NCI-H2196 treated with DMSO at 0.1 percent for 48 hours (cell line): Measurements from ENCODE around the gene STAT5A.
"Not testable (repeated sequence)": the region's sequence is repeated elsewhere in the genome, so short reads cannot be mapped to it uniquely, and the experiment has no call there.

Source experiments
- DNase-seq: peaks from one replicate; lab custom pipeline; 2025; ENCODE audit not compliant: unreplicated experiment; lab: John Stamatoyannopoulos, UW

The STAT5A gene

GRCh38 chr17:42287977-42288802 lies at the start of gene STAT5A:
TSS of gene STAT5A (plus strand) at chr17:42288498. CDS start at chr17:42289412, 914 bp downstream.
- no peak for DNase-seq

- not testable (repeated sequence) for DNase-seq
Observed at GRCh38 chr17:42239576-42239975, 48.7 kb upstream of the STAT5A start.

- no peak for DNase-seq
Observed at GRCh38 chr17:42240201-42240600, 48.1 kb upstream of the STAT5A start.

GRCh38 chr17:42240863-42241262 lies 47.4 kb upstream of the STAT5A start:
- not testable (repeated sequence) for DNase-seq

- no peak for DNase-seq
Observed at GRCh38 chr17:42241871-42242270, 46.4 kb upstream of the STAT5A start.

GRCh38 chr17:42243493-42243982 lies 44.8 kb upstream of the STAT5A start:
- no peak for DNase-seq

- DNase-seq = not testable (repeated sequence)
Observed at GRCh38 chr17:42244116-42244515, 44.2 kb upstream of the STAT5A start.

- not testable (repeated sequence) for DNase-seq
Observed at GRCh38 chr17:42245183-42245582, 43.1 kb upstream of the STAT5A start.

- DNase-seq = no peak
Observed at GRCh38 chr17:42246515-42246914, 41.8 kb upstream of the STAT5A start.

- DNase-seq = no peak
Observed at GRCh38 chr17:42247734-42248133, 40.6 kb upstream of the STAT5A start.

- DNase-seq = peak; percentile 67
Observed at GRCh38 chr17:42248351-42249179, 39.7 kb upstream of the STAT5A start.

GRCh38 chr17:42249681-42250446 lies 38.4 kb upstream of the STAT5A start:
- DNase-seq = no peak

- DNase-seq = no peak
Observed at GRCh38 chr17:42251115-42251514, 37.2 kb upstream of the STAT5A start.

GRCh38 chr17:42252597-42253550 lies 35.4 kb upstream of the STAT5A start:
- DNase-seq = no peak

GRCh38 chr17:42253578-42253977 lies 34.7 kb upstream of the STAT5A start:
- no peak for DNase-seq

GRCh38 chr17:42255445-42255844 lies 32.9 kb upstream of the STAT5A start:
- no peak for DNase-seq

- DNase-seq = no peak
Observed at GRCh38 chr17:42260318-42260717, 28.0 kb upstream of the STAT5A start.

- DNase-seq = not testable (repeated sequence)
Observed at GRCh38 chr17:42264366-42264765, 23.9 kb upstream of the STAT5A start.

GRCh38 chr17:42266462-42266861 lies 21.8 kb upstream of the STAT5A start:
- DNase-seq = no peak
